Measurements from ENCODE around the gene ZNF497. TPM values are rescaled to one million over a fixed set of nuclear protein-coding genes. Genes with fewer than 3 reads are reported as not detected.

ZNF497 gene
- total and polyA plus RNA-seq, 2 of the 13 experiments (the other 11 are each of a cell fraction or from before 2014, with no cell fraction given), result 1.5 to 1.9 TPM

DNA sequence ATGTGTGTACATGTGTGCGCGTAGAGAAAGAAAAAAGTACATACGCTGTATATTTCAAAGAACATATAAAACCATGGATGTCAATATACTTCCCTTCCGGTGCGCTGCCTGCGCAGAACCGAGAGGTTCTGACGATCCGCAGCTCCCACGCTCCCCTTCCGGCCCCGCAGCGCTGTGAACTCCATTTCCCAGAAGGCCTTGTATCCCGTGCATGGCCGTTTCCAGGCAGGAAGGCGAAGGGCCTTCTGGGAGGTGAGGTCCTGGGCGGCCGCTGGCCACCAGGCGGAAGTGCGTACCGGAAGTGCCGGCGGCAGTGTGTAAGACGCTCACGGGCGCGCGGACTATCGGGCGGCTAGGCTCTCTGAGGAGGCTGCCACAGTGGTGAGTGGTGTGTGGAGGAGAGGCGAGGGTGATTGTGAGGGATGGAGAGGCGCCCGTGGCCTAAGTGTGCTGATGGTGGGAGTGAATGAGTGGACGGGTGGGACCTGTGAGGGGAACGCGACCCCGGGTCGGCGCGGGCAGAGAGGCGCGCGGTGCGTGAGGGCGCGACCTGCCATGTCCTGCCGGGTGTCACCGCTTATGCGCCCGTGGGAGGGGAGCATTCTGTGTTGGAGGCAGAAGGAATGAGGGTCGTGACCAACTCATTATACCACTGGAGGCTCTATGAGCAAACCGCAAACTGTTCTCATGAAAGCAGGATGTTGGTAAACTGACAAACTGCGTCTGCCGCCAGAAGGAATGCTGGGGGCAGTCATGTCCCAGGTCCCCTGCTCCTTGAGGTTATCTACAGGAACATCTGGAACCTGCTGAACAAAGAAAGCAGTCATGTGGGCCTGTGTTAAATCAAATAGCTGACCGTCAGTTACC lies 57.3 kb downstream of the ZNF497 start, which contains the start of gene ERVK3-1 (continued):
- TF ChIP-seq HNF4G (IDR thresholded peaks at IDR 0.05; ENCODE audit: borderline replicate concordance, low read depth, low read length) (no peak), HNF4G (CRISPR knock-in tag; IDR thresholded peaks at IDR 0.05; ENCODE audit: borderline replicate concordance, low read depth) (0 out of 2 replicates have a peak, but pooled peaks have one; percentile 34), ZNF674 (CRISPR knock-in tag; IDR thresholded peaks at IDR 0.05; ENCODE audit: low read depth) (no peak), ZNF33B (CRISPR knock-in tag; IDR thresholded peaks at IDR 0.05) (no peak), ZIK1 (CRISPR knock-in tag; IDR thresholded peaks at IDR 0.05; ENCODE audit: borderline replicate concordance, low read depth) (peak; percentile 48; the same call in 1 of the 2 replicates), ZNF839 (CRISPR knock-in tag; IDR thresholded peaks at IDR 0.05; ENCODE audit: borderline replicate concordance) (0 out of 2 replicates have a peak, but pooled peaks have one; percentile 52), KLF13 (CRISPR knock-in tag; IDR thresholded peaks at IDR 0.05) (peak; percentile 83; the same call in 1 of the 2 replicates), ZNF274 (CRISPR knock-in tag; IDR thresholded peaks at IDR 0.05) (peak; percentile 91), MAZ (IDR thresholded peaks at IDR 0.05; ENCODE audit: borderline replicate concordance, low read depth, low read length) (no peak), MAZ (CRISPR knock-in tag; IDR thresholded peaks at IDR 0.05; ENCODE audit: low read depth) (peak; percentile 71), ETV6 (CRISPR knock-in tag; conservative IDR thresholded peaks at IDR 0.05) (peak; percentile 62; the same call in 1 of the 2 replicates), PAWR (CRISPR knock-in tag; IDR thresholded peaks at IDR 0.05; ENCODE audit: borderline replicate concordance) (no peak), ZNF225 (CRISPR knock-in tag; IDR thresholded peaks at IDR 0.05) (peak; percentile 76; the same call in 1 of the 2 replicates), ZNF282 (IDR thresholded peaks at IDR 0.05; ENCODE audit: partially characterized antibody) (no peak)
- TF ChIP-seq, protein P1, sequence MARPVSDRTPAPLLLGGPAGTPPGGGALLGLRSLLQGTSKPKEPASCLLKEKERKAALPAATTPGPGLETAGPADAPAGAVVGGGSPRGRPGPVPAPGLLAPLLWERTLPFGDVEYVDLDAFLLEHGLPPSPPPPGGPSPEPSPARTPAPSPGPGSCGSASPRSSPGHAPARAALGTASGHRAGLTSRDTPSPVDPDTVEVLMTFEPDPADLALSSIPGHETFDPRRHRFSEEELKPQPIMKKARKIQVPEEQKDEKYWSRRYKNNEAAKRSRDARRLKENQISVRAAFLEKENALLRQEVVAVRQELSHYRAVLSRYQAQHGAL (CRISPR knock-in tag; IDR thresholded peaks at IDR 0.05; ENCODE audit: not compliant biosample characterization), result no peak
- TF ChIP-seq, protein P2, sequence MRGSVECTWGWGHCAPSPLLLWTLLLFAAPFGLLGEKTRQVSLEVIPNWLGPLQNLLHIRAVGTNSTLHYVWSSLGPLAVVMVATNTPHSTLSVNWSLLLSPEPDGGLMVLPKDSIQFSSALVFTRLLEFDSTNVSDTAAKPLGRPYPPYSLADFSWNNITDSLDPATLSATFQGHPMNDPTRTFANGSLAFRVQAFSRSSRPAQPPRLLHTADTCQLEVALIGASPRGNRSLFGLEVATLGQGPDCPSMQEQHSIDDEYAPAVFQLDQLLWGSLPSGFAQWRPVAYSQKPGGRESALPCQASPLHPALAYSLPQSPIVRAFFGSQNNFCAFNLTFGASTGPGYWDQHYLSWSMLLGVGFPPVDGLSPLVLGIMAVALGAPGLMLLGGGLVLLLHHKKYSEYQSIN (CRISPR knock-in tag; IDR thresholded peaks at IDR 0.05; ENCODE audit: borderline replicate concordance), result no peak
- TF ChIP-seq, protein P3, sequence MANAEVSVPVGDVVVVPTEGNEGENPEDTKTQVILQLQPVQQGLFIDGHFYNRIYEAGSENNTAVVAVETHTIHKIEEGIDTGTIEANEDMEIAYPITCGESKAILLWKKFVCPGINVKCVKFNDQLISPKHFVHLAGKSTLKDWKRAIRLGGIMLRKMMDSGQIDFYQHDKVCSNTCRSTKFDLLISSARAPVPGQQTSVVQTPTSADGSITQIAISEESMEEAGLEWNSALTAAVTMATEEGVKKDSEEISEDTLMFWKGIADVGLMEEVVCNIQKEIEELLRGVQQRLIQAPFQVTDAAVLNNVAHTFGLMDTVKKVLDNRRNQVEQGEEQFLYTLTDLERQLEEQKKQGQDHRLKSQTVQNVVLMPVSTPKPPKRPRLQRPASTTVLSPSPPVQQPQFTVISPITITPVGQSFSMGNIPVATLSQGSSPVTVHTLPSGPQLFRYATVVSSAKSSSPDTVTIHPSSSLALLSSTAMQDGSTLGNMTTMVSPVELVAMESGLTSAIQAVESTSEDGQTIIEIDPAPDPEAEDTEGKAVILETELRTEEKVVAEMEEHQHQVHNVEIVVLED (CRISPR knock-in tag; IDR thresholded peaks at IDR 0.05; ENCODE audit: borderline replicate concordance), result peak; percentile 97
- TF ChIP-seq, protein P4, sequence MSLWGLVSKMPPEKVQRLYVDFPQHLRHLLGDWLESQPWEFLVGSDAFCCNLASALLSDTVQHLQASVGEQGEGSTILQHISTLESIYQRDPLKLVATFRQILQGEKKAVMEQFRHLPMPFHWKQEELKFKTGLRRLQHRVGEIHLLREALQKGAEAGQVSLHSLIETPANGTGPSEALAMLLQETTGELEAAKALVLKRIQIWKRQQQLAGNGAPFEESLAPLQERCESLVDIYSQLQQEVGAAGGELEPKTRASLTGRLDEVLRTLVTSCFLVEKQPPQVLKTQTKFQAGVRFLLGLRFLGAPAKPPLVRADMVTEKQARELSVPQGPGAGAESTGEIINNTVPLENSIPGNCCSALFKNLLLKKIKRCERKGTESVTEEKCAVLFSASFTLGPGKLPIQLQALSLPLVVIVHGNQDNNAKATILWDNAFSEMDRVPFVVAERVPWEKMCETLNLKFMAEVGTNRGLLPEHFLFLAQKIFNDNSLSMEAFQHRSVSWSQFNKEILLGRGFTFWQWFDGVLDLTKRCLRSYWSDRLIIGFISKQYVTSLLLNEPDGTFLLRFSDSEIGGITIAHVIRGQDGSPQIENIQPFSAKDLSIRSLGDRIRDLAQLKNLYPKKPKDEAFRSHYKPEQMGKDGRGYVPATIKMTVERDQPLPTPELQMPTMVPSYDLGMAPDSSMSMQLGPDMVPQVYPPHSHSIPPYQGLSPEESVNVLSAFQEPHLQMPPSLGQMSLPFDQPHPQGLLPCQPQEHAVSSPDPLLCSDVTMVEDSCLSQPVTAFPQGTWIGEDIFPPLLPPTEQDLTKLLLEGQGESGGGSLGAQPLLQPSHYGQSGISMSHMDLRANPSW (CRISPR knock-in tag; IDR thresholded peaks at IDR 0.05; ENCODE audit: borderline replicate concordance), result no peak; the same call in 1 of the 2 replicates
- TF ChIP-seq, protein P5, sequence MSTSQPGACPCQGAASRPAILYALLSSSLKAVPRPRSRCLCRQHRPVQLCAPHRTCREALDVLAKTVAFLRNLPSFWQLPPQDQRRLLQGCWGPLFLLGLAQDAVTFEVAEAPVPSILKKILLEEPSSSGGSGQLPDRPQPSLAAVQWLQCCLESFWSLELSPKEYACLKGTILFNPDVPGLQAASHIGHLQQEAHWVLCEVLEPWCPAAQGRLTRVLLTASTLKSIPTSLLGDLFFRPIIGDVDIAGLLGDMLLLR (CRISPR knock-in tag; IDR thresholded peaks at IDR 0.05), result 0 out of 2 replicates have a peak, but pooled peaks have one; percentile 83
